Neural crest cell (in vitro differentiated cells): ENCODE results near the gene BTG3. TPM values are rescaled to one million over a fixed set of nuclear protein-coding genes. Genes with fewer than 3 reads are reported as not detected.

Experiments
- DNase-seq: peaks from one replicate; pipeline ENCODE4 v3.0.0; 2021; ENCODE audit warnings: low read depth, mixed read lengths, low spot score
- H3K27ac Mint-ChIP-seq: one replicate; pipeline ENCODE4 v1.8.0; 2021; ENCODE audit warnings: mild to moderate bottlenecking, mixed read lengths; ENCODE audit not compliant: unreplicated experiment
- H3K27me3 Mint-ChIP-seq: 2 replicates; pipeline ENCODE4 v1.8.0; 2021; ENCODE audit warnings: low read depth, mild to moderate bottlenecking, mixed read lengths
- H3K36me3 Mint-ChIP-seq: 2 replicates; pipeline ENCODE4 v1.8.0; 2021; ENCODE audit warnings: low read depth, mild to moderate bottlenecking, mixed read lengths
- H3K4me1 Mint-ChIP-seq: 2 replicates; pipeline ENCODE4 v1.8.0; 2021; ENCODE audit warnings: mixed read lengths
- H3K4me3 Mint-ChIP-seq: one replicate; pipeline ENCODE4 v1.8.0; 2021; ENCODE audit warnings: mild to moderate bottlenecking, mixed read lengths
- H3K9me3 Mint-ChIP-seq: 2 replicates; pipeline ENCODE4 v1.8.0; 2021; ENCODE audit warnings: mixed read lengths
- total RNA-seq: library from RNA; stranded (reverse); gene quantifications from 2 replicates; pipeline ENCODE4 v1.2.1, GENCODE V29; 2021
- TF ChIP-seq, protein P1 (sequence below): fragments of 200-600 bp; sonication (generic); conservative IDR thresholded peaks from 2 replicates; pipeline ENCODE4 v1.5.0; 2021; ENCODE audit warnings: antibody characterized with exemption, mild to moderate bottlenecking

The BTG3 gene
- total RNA-seq, 1 donor from 2014 or later, result 39.4 TPM

DNA sequence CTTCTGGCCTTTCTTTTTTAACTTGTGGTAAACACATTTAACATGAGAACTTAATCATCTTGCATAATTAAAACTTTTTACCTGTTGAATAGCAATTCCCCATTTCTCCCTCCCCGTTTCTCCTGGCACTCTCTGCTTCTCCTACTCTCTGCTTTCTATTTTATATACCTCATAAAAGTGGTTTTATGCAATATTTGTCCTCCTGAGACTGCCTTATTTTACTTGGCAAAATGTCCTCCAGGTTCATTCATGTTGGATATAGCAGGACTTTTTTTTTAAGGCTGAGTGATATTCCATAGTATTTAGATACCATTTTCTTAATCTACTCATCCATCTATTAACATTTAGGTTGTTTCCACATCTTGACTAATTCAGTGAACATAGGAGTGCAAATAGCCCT, 35.0 kb downstream of the BTG3 start:
- Mint-ChIP-seq H3K9me3 (no peaks in the 10 kb centered on the region), H3K4me1 (no peaks in the 10 kb centered on the region), H3K27ac (no peak overlapping the region), H3K4me3 (no peak overlapping the region), H3K36me3 (peaks cover 5% of the 10 kb centered on the region), H3K27me3 (no peaks in the 10 kb centered on the region)
- DNase-seq, result no peak
- TF ChIP-seq, protein P1, sequence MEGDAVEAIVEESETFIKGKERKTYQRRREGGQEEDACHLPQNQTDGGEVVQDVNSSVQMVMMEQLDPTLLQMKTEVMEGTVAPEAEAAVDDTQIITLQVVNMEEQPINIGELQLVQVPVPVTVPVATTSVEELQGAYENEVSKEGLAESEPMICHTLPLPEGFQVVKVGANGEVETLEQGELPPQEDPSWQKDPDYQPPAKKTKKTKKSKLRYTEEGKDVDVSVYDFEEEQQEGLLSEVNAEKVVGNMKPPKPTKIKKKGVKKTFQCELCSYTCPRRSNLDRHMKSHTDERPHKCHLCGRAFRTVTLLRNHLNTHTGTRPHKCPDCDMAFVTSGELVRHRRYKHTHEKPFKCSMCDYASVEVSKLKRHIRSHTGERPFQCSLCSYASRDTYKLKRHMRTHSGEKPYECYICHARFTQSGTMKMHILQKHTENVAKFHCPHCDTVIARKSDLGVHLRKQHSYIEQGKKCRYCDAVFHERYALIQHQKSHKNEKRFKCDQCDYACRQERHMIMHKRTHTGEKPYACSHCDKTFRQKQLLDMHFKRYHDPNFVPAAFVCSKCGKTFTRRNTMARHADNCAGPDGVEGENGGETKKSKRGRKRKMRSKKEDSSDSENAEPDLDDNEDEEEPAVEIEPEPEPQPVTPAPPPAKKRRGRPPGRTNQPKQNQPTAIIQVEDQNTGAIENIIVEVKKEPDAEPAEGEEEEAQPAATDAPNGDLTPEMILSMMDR, result no peak

- Mint-ChIP-seq H3K36me3 (peaks cover 3% of the 10 kb centered on the region), H3K27ac (no peak overlapping the region), H3K4me1 (no peaks in the 10 kb centered on the region), H3K27me3 (no peaks in the 10 kb centered on the region), H3K9me3 (no peaks in the 10 kb centered on the region), H3K4me3 (no peak overlapping the region)
- TF ChIP-seq, protein P1, result no peak
- DNase-seq, result no peak
Measured at GRCh38 chr21:17576080-17576835, 36.4 kb downstream of the BTG3 start.

DNA sequence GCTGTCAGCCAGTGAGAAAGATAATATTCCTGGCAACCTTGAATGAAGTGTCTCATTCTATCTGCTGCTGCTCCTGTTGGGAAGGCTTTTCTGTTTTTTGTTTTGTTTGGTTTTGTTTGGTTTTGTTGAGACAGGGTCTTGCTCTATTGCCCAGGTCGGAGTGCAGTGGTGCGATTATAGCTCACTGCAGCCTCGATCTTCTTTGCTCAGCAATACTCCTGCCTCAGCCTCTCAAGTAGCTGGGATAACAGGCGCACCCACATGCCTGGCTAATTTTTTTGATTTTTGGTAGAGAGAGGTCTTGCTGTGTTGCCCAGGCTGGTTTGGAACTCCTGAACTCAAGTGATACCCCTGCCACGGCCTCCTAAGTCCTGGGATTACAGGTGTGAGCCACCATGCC, 37.6 kb downstream of the BTG3 start:
- Mint-ChIP-seq H3K36me3 (peaks cover 3% of the 10 kb centered on the region), H3K4me3 (no peak overlapping the region), H3K27me3 (no peaks in the 10 kb centered on the region), H3K4me1 (no peaks in the 10 kb centered on the region), H3K9me3 (no peaks in the 10 kb centered on the region), H3K27ac (no peak overlapping the region)
- TF ChIP-seq, protein P1, result no peak
- DNase-seq, result no peak

DNA sequence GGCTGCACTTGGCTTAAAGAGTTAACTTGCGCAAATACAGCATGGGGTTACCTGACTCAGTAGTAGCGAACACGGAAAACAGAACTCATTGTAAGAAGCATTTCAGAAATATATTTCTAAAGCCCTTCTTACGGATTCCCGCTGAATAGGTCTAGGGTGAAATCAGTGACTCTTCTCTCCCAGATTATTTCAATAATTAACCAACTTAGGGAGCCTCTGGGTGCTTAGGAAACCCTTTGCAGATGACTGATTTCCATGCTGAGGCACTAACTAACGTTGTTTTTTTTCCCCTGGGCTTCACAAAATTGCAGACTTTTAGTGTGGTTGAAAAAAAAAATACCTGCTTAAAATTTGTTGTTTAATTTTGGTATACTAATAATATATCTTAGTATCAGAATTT, 40.3 kb downstream of the BTG3 start:
- Mint-ChIP-seq H3K4me3 (no peak overlapping the region), H3K4me1 (no peaks in the 10 kb centered on the region), H3K27ac (no peak overlapping the region), H3K27me3 (no peaks in the 10 kb centered on the region), H3K36me3 (peaks cover 2% of the 10 kb centered on the region), H3K9me3 (no peaks in the 10 kb centered on the region)
- TF ChIP-seq, protein P1, result no peak
- no peak for DNase-seq

DNA sequence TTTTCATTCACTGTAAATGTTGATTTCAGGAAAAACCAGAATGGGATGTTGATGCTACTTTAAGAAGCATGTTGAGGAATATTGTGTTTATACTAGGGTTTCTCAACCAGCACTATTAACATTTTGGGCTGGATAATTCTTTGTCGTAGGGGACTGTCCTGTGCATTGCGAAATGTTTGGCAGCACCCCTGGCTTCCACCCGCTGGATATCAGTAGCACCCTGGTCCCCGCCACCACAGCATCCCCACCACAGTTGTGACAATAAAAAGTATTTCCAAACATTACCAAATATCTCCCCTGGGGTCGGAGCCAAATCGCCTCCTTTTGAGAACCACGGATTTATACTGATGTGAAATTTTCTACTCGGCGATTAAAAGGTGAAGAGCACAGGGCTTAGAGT, 41.9 kb downstream of the BTG3 start:
- H3K27ac Mint-ChIP-seq, result no peak overlapping the region
- no peak for DNase-seq
- peaks cover 2% of the 10 kb centered on the region for H3K36me3 Mint-ChIP-seq
- no peaks in the 10 kb centered on the region for H3K9me3 Mint-ChIP-seq
- no peak overlapping the region for H3K4me3 Mint-ChIP-seq
- H3K27me3 Mint-ChIP-seq, result no peaks in the 10 kb centered on the region
- no peaks in the 10 kb centered on the region for H3K4me1 Mint-ChIP-seq
- TF ChIP-seq, protein P1, result no peak
